ENCODE measurements around the gene APCDD1. TPM values are rescaled to one million over a fixed set of nuclear protein-coding genes. Genes with fewer than 3 reads are reported as not detected.

The APCDD1 gene
- total and polyA plus RNA-seq, 2 experiments from 2014 or later = 0.31 to 1.0 TPM

GRCh38 chr18:10475276-10475653 is 20.8 kb downstream of the APCDD1 start:
- H3K27me3 Mint-ChIP-seq (ENCODE audit: insufficient read depth, low read depth, poor library complexity) = peaks cover 42% of the 10 kb centered on the region

More at GRCh38 chr18:10475276-10475653, 20.8 kb downstream of the APCDD1 start:
- H4K20me1 ChIP-seq (replicated peaks; ENCODE audit: insufficient read depth) = peaks cover 3% of the 10 kb centered on the region; the same call in 1 of the 2 replicates
- no peak overlapping the region for H3K4me3 Mint-ChIP-seq
- peaks cover 33% of the 10 kb centered on the region for H3K4me1 ChIP-seq (ENCODE audit: insufficient read depth)
- ATAC-seq = no peak
- no peaks in the 10 kb centered on the region for H3K79me2 ChIP-seq (replicated peaks; ENCODE audit: insufficient read depth)
- H3K4me1 Mint-ChIP-seq = peaks cover 44% of the 10 kb centered on the region
- H3K4me2 ChIP-seq = no peak overlapping the region
- H3K27ac ChIP-seq (ENCODE audit: low read depth) = no peak overlapping the region
- TF ChIP-seq EZH2phosphoT487 (IDR thresholded peaks at IDR 0.05; ENCODE audit: unreplicated experiment) = no peak
- no peak for TF ChIP-seq EZH2 (IDR thresholded peaks at IDR 0.05; ENCODE audit: low read depth, unreplicated experiment)
- TF ChIP-seq POLR2AphosphoS5 (IDR thresholded peaks at IDR 0.05; ENCODE audit: low read depth) = no peak
- no peak for TF ChIP-seq STAT1 (IDR thresholded peaks at IDR 0.05; ENCODE audit: unreplicated experiment)
- TF ChIP-seq ZNF331 (CRISPR knock-in tag; IDR thresholded peaks at IDR 0.05; ENCODE audit: low read depth) = no peak
- no peak for TF ChIP-seq REST (IDR thresholded peaks at IDR 0.05; ENCODE audit: unreplicated experiment)
- TF ChIP-seq JUNB (IDR thresholded peaks at IDR 0.05; ENCODE audit: unreplicated experiment) = no peak
- TF ChIP-seq ETS1 (IDR thresholded peaks at IDR 0.05) = no peak
- TF ChIP-seq CREB1 (CRISPR knock-in tag; IDR thresholded peaks at IDR 0.05; ENCODE audit: low read depth) = no peak
- no peak for TF ChIP-seq CTCF (conservative IDR thresholded peaks at IDR 0.05; ENCODE audit: low read depth in 2 of 2)
- no peak for TF ChIP-seq ZNF462 (CRISPR knock-in tag; IDR thresholded peaks at IDR 0.05)
- no peak for TF ChIP-seq NANOG (IDR thresholded peaks at IDR 0.05; ENCODE audit: borderline replicate concordance)
- H3K27me3 ChIP-seq (ENCODE audit: insufficient read depth) = peaks cover 61% of the 10 kb centered on the region
- no peak overlapping the region for H2AFZ ChIP-seq
- peaks cover 15% of the 10 kb centered on the region for H3K36me3 Mint-ChIP-seq (ENCODE audit: low read depth)
- DNase-seq (ENCODE audit: low spot score) = no peak
- peaks cover 3% of the 10 kb centered on the region; the same call in 1 of the 2 replicates for H3F3A ChIP-seq (replicated peaks; ENCODE audit: low read depth)
- H3K4me3 ChIP-seq = no peak overlapping the region
- H3K27ac Mint-ChIP-seq = no peak overlapping the region
- no peaks in the 10 kb centered on the region for H3K36me3 ChIP-seq (ENCODE audit: insufficient read depth)
- no peaks in the 10 kb centered on the region for H3K9me2 ChIP-seq (ENCODE audit: insufficient read depth)
- peaks cover 3% of the 10 kb centered on the region; the same call in 1 of the 3 replicates for H3K9me3 Mint-ChIP-seq

Measured in GM23338 (cell line).